GM23338 (cell line): ENCODE data around the gene DLX3. TPM values are rescaled to one million over a fixed set of nuclear protein-coding genes. Genes with fewer than 3 reads are reported as not detected.

ENCODE experiments used
- ATAC-seq: fragments of 200-7000 bp; cut with Tn5 transposase; 3 replicates; pipeline ENCODE4 v1.9.1; 2020
- DNase-seq: peaks from one replicate; pipeline ENCODE4 v3.0.0-alpha.2; 2015; ENCODE audit warnings: low spot score
- H2AFZ ChIP-seq: fragments of 200-600 bp; sonication (generic); 2 replicates; pipeline ENCODE4 v1.8.0; 2016; ENCODE audit warnings: antibody characterized with exemption, mild to moderate bottlenecking, moderate library complexity
- H3F3A ChIP-seq: fragments of 200-600 bp; sonication (generic); replicated peaks from 2 replicates; pipeline ENCODE4 v1.8.0; 2017; ENCODE audit warnings: antibody characterized with exemption, mixed run types, low read depth
- H3K27ac ChIP-seq: fragments of 200-600 bp; sonication (generic); 2 replicates; pipeline ENCODE4 v1.6.1; 2016; ENCODE audit warnings: low read depth
- H3K27me3 ChIP-seq: fragments of 200-600 bp; sonication (generic); 2 replicates; pipeline ENCODE4 v1.8.0; 2016; ENCODE audit warnings: mild to moderate bottlenecking, mixed run types, moderate library complexity; ENCODE audit not compliant: insufficient read depth
- H3K36me3 ChIP-seq: fragments of 200-600 bp; sonication (generic); 2 replicates; pipeline ENCODE4 v1.8.0; 2016; ENCODE audit warnings: mild to moderate bottlenecking; ENCODE audit not compliant: insufficient read depth
- H3K4me1 ChIP-seq: fragments of 200-600 bp; sonication (generic); 2 replicates; pipeline ENCODE4 v1.8.0; 2016; ENCODE audit warnings: mild to moderate bottlenecking, moderate library complexity; ENCODE audit not compliant: insufficient read depth
- H3K4me2 ChIP-seq: fragments of 200-600 bp; sonication (generic); 2 replicates; pipeline ENCODE4 v1.7.1; 2017; ENCODE audit warnings: mixed run types
- H3K4me3 ChIP-seq: fragments of 200-600 bp; sonication (generic); 2 replicates; pipeline ENCODE4 v1.6.1; 2016; ENCODE audit warnings: mixed run types
- H3K79me2 ChIP-seq: fragments of 200-600 bp; sonication (generic); replicated peaks from 2 replicates; pipeline ENCODE4 v1.8.0; 2017; ENCODE audit warnings: mild to moderate bottlenecking; ENCODE audit not compliant: insufficient read depth
- H3K9me2 ChIP-seq: fragments of 200-600 bp; sonication (generic); 2 replicates; pipeline ENCODE4 v1.8.0; 2017; ENCODE audit not compliant: insufficient read depth
- H4K20me1 ChIP-seq: fragments of 200-600 bp; sonication (generic); replicated peaks from 2 replicates; pipeline ENCODE4 v1.8.0; 2017; ENCODE audit warnings: mild to moderate bottlenecking; ENCODE audit not compliant: insufficient read depth
- H3K27ac Mint-ChIP-seq: 2 replicates; pipeline ENCODE4 v1.8.0; 2020; ENCODE audit warnings: inconsistent platforms, mild to moderate bottlenecking, moderate library complexity, mixed read lengths
- H3K27me3 Mint-ChIP-seq: 3 replicates; pipeline ENCODE4 v1.8.0; 2022; ENCODE audit warnings: low read depth, mild to moderate bottlenecking, moderate library complexity, mixed read lengths, inconsistent platforms; ENCODE audit not compliant: insufficient read depth, poor library complexity
- H3K36me3 Mint-ChIP-seq: 3 replicates; pipeline ENCODE4 v1.8.0; 2021; ENCODE audit warnings: low read depth, mild to moderate bottlenecking, inconsistent platforms, moderate library complexity, mixed read lengths
- H3K4me1 Mint-ChIP-seq: 3 replicates; pipeline ENCODE4 v1.8.0; 2020; ENCODE audit warnings: mild to moderate bottlenecking, inconsistent platforms, mixed read lengths
- H3K4me3 Mint-ChIP-seq: 3 replicates; pipeline ENCODE4 v1.8.0; 2021; ENCODE audit warnings: moderate library complexity, mild to moderate bottlenecking, inconsistent platforms, mixed read lengths
- H3K9me3 Mint-ChIP-seq: 3 replicates; pipeline ENCODE4 v1.8.0; 2020; ENCODE audit warnings: moderate library complexity, mild to moderate bottlenecking, inconsistent platforms, mixed read lengths
- CREB1 ChIP-seq: fragments of 250-450 bp; sonication (Bioruptor Pico); IDR thresholded peaks from 2 replicates; pipeline ENCODE4 v1.5.0; 2020; ENCODE audit warnings: low read depth, mild to moderate bottlenecking, moderate library complexity
- CTCF ChIP-seq, 2 experiments: fragments of 200-600 bp in 1 of 2; sonication (generic) in 1 of 2; conservative IDR thresholded peaks; 2 replicates each; pipeline versions ENCODE4 v1.5.1 to v1.6.1; 2016 to 2017; ENCODE audit warnings: antibody characterized with exemption in 2 of 2, low read depth in 2 of 2, mild to moderate bottlenecking in 2 of 2, moderate library complexity in 1 of 2
- ETS1 ChIP-seq: IDR thresholded peaks from 2 replicates; pipeline ENCODE4 v1.6.1; 2016; ENCODE audit warnings: antibody characterized with exemption
- EZH2phosphoT487 ChIP-seq: fragments of 200-600 bp; sonication (generic); IDR thresholded peaks from one replicate; pipeline ENCODE4 v1.8.1; 2018; ENCODE audit warnings: antibody characterized with exemption; ENCODE audit not compliant: unreplicated experiment
- JUNB ChIP-seq: IDR thresholded peaks from one replicate; pipeline ENCODE4 v1.6.1; 2016; ENCODE audit warnings: antibody characterized with exemption; ENCODE audit not compliant: unreplicated experiment
- NANOG ChIP-seq: IDR thresholded peaks from 2 replicates; pipeline ENCODE4 v1.6.1; 2016; ENCODE audit warnings: antibody characterized with exemption, borderline replicate concordance
- POLR2AphosphoS5 ChIP-seq: IDR thresholded peaks from 2 replicates; pipeline ENCODE4 v1.6.1; 2016; ENCODE audit warnings: antibody characterized with exemption, low read depth
- REST ChIP-seq: IDR thresholded peaks from one replicate; pipeline ENCODE4 v1.6.1; 2018; ENCODE audit warnings: antibody characterized with exemption; ENCODE audit not compliant: unreplicated experiment
- STAT1 ChIP-seq: IDR thresholded peaks from one replicate; pipeline ENCODE4 v1.6.1; 2016; ENCODE audit warnings: antibody characterized with exemption; ENCODE audit not compliant: unreplicated experiment
- ZNF114 ChIP-seq: fragments of 250-450 bp; sonication (Bioruptor Pico); IDR thresholded peaks from 2 replicates; pipeline ENCODE4 v1.5.0; 2020; ENCODE audit warnings: mild to moderate bottlenecking, moderate library complexity
- polyA plus RNA-seq: library from polyadenylated mRNA; unstranded; fragments of >200 nt; fragmentation: Nextera tagmentation; extraction: Ambion mirVana; gene quantifications from 2 replicates; pipeline ENCODE4 v1.2.1, GENCODE V29; 2016
- total RNA-seq: library from RNA; depleted of rRNA; stranded (reverse); fragments of >200 nt; shearing (Covaris generic); gene quantifications from 2 replicates; pipeline ENCODE4 v1.2.3, GENCODE V29; 2014

Gene DLX3
- total and polyA plus RNA-seq, 2 experiments from 2014 or later = 0.14 to 0.27 TPM

- TF ChIP-seq ZNF114 (CRISPR knock-in tag) (no peak), EZH2phosphoT487 (no peak), CTCF (conservative IDR thresholded peaks at IDR 0.05; ENCODE audit: low read depth in 2 of 2) (no peak), REST (no peak), JUNB (no peak), CREB1 (CRISPR knock-in tag) (no peak)
Observed at GRCh38 chr17:50015146-50015545, 20.1 kb upstream of the DLX3 start (continued).

GRCh38 chr17:50014471-50015088 lies 19.6 kb upstream of the DLX3 start:
- peaks cover 7% of the 10 kb centered on the region; the same call in 2 of the 3 replicates for H3K36me3 Mint-ChIP-seq
- no peaks in the 10 kb centered on the region for H3K9me2 ChIP-seq

GRCh38 chr17:50013079-50013478 lies 18.1 kb upstream of the DLX3 start:
- no peak overlapping the region for H3K4me2 ChIP-seq
- H3K36me3 ChIP-seq = no peaks in the 10 kb centered on the region; the same call in 1 of the 2 replicates
- peaks cover 3% of the 10 kb centered on the region for H3K27me3 Mint-ChIP-seq
- no peak overlapping the region for H2AFZ ChIP-seq
- no peaks in the 10 kb centered on the region for H3F3A ChIP-seq
- no peak overlapping the region for H3K4me3 Mint-ChIP-seq
- H3K27ac Mint-ChIP-seq = no peak overlapping the region
- H3K36me3 Mint-ChIP-seq = peaks cover 7% of the 10 kb centered on the region; the same call in 2 of the 3 replicates
- H3K4me1 Mint-ChIP-seq = no peaks in the 10 kb centered on the region
- H3K9me2 ChIP-seq = no peaks in the 10 kb centered on the region
- H4K20me1 ChIP-seq = no peaks in the 10 kb centered on the region
- ATAC-seq (no peak), DNase-seq (no peak)
- peaks cover 26% of the 10 kb centered on the region for H3K9me3 Mint-ChIP-seq
- no peak overlapping the region for H3K4me3 ChIP-seq
- no peaks in the 10 kb centered on the region for H3K4me1 ChIP-seq
- no peak overlapping the region for H3K27ac ChIP-seq
- H3K27me3 ChIP-seq = no peaks in the 10 kb centered on the region; the same call in 1 of the 2 replicates
- H3K79me2 ChIP-seq = no peaks in the 10 kb centered on the region
- no peak for TF ChIP-seq ETS1
- no peak for TF ChIP-seq POLR2AphosphoS5
- no peak for TF ChIP-seq NANOG
- TF ChIP-seq REST = no peak
- TF ChIP-seq JUNB = no peak
- TF ChIP-seq ZNF114 (CRISPR knock-in tag) = no peak
- no peak for TF ChIP-seq STAT1

More at GRCh38 chr17:50014471-50015088, 19.6 kb upstream of the DLX3 start:
- Histone ChIP-seq H3K27me3 (no peaks in the 10 kb centered on the region), H3K79me2 (no peaks in the 10 kb centered on the region), H2AFZ (no peak overlapping the region), H3F3A (no peaks in the 10 kb centered on the region), H4K20me1 (no peaks in the 10 kb centered on the region), H3K4me2 (no peak overlapping the region), H3K27ac (no peak overlapping the region), H3K36me3 (no peaks in the 10 kb centered on the region; the same call in 1 of the 2 replicates), H3K4me1 (no peaks in the 10 kb centered on the region), H3K4me3 (no peak overlapping the region)
- H3K4me3 Mint-ChIP-seq = no peak overlapping the region
- H3K4me1 Mint-ChIP-seq = no peaks in the 10 kb centered on the region
- ATAC-seq = no peak
- H3K27ac Mint-ChIP-seq = no peak overlapping the region
- peaks cover 3% of the 10 kb centered on the region for H3K27me3 Mint-ChIP-seq
- TF ChIP-seq NANOG = no peak
- no peak for TF ChIP-seq JUNB
- TF ChIP-seq EZH2phosphoT487 = no peak
- no peak for DNase-seq
- peaks cover 26% of the 10 kb centered on the region for H3K9me3 Mint-ChIP-seq
